ENCODE measurements around the gene PSME1. TPM values are rescaled to one million over a fixed set of nuclear protein-coding genes. Genes with fewer than 3 reads are reported as not detected.

Gene PSME1
- total RNA-seq, 4 donors from 2014 or later: 114 to 289 (median 200) TPM

DNA sequence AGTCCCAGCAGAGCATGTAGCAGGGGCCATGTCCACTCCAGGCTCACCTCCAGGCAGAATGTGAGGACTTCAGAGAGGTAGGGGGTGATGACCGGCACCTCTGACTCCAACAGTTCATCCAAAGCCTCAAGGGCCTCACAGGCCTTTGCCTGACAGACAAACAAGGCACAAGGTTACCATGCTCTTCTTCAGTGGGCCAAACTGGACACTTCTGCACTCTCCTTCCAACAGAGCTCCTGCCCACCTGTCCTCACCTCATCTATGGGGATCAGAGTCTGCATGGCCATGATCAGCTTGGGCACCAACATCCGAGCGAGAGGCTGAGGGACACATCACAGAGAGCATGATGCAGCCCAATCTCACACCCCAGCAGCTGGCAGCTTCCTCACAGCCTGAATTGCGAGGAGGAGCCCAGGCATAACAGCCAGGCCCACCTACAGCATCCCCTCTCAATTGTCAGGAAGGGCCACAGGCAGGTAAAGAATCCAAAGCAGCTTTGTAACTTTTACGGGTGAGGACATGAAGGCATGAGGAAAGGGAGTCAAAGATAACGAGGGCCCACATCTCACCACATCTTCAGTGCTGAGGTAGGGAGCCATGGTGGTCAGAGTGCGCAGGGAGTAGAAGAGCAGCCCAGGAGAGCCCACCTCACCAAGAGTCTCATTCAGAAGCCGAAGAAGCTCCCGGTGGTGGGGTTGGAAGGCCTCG, 51.0 kb downstream of the PSME1 start:
- TF ChIP-seq, protein P1, sequence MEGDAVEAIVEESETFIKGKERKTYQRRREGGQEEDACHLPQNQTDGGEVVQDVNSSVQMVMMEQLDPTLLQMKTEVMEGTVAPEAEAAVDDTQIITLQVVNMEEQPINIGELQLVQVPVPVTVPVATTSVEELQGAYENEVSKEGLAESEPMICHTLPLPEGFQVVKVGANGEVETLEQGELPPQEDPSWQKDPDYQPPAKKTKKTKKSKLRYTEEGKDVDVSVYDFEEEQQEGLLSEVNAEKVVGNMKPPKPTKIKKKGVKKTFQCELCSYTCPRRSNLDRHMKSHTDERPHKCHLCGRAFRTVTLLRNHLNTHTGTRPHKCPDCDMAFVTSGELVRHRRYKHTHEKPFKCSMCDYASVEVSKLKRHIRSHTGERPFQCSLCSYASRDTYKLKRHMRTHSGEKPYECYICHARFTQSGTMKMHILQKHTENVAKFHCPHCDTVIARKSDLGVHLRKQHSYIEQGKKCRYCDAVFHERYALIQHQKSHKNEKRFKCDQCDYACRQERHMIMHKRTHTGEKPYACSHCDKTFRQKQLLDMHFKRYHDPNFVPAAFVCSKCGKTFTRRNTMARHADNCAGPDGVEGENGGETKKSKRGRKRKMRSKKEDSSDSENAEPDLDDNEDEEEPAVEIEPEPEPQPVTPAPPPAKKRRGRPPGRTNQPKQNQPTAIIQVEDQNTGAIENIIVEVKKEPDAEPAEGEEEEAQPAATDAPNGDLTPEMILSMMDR (IDR thresholded peaks at IDR 0.05): no peak
- TF ChIP-seq POLR2A (IDR thresholded peaks at IDR 0.05): no peak
- H3K27ac ChIP-seq: no peak overlapping the region
- no peaks in the 10 kb centered on the region for H3K27me3 ChIP-seq
- H3K4me1 ChIP-seq: peaks cover 0 to 18% (median 9%) of the 10 kb centered on the region in 4 donors
- H3K36me3 ChIP-seq: peaks cover 0 to 45% (median 0%) of the 10 kb centered on the region in 3 donors
- no peak overlapping the region for H3K4me3 ChIP-seq
- no peaks in the 10 kb centered on the region for H3K9me3 ChIP-seq
- no peak for DNase-seq

DNA sequence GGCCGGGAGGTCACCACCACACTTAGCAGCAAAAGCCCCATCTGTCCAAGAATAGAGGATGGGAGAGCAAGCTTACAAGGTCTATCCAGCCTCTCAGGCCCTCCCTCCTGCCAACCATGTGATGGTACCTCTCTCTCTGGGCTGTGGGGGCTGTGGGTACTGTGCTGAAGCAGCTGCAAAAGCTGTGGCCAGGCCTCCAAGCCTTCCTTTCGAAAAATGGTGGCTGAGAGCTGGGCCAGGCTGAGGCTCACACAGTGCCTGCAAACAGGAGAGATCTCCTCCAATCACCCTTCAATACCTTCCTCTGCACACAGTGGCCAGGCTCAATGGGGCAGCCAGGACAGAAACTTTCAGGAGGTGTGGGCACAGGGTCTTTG, 51.5 kb downstream of the PSME1 start:
- H3K27me3 ChIP-seq: no peaks in the 10 kb centered on the region
- H3K4me1 ChIP-seq: peaks cover 0 to 18% (median 9%) of the 10 kb centered on the region in 4 donors
- H3K36me3 ChIP-seq: peaks cover 0 to 45% (median 0%) of the 10 kb centered on the region in 3 donors
- TF ChIP-seq, protein P1 (IDR thresholded peaks at IDR 0.05): no peak
- no peak for TF ChIP-seq POLR2A (IDR thresholded peaks at IDR 0.05)
- peak overlapping the region in 2 of 4 donors; percentile 76 to 78 for H3K4me3 ChIP-seq
- peak overlapping the region in 1 of 4 donors; percentile 80 for H3K27ac ChIP-seq
- no peak for DNase-seq
- no peaks in the 10 kb centered on the region for H3K9me3 ChIP-seq

Small RNAs within 50 kb of the gene (small RNA-seq; reads per million reads assigned to genes)
- 0 to 0.18 reads per million in 2 donors for gene IPO4
- 0 reads per million in 2 donors for gene IRF9
- 0.12 to 0.38 reads per million in 2 donors for gene RNA5SP383

Other genes starting within 250 kb of the PSME1 start
- gene DHRS4, start 182.4 kb upstream of the PSME1 start, total RNA-seq: 10 to 100 TPM; 52.8 to 77.9 (median 62.4) TPM
- 10 to 100 TPM; 23.1 to 36.1 (median 30.8) TPM for gene DHRS4L2, start 147.3 kb upstream of the PSME1 start, total RNA-seq
- 1 to 10 TPM; 1.3 to 5.8 (median 2.8) TPM for gene CARMIL3, start 84.2 kb upstream of the PSME1 start, total RNA-seq
- gene CPNE6, start 64.6 kb upstream of the PSME1 start, total RNA-seq: 1 to 10 TPM in 3 of 4 donors, not detected in 1; 1.9 to 4.6 (median 3.6) TPM
- 100 to 1,000 TPM in 3 of 4 donors, 10 to 100 TPM in 1; 53.6 to 820 (median 644) TPM for gene PCK2, start 41.9 kb upstream of the PSME1 start, total RNA-seq
- gene DCAF11, start 21.4 kb upstream of the PSME1 start, total RNA-seq: 100 to 1,000 TPM; 113 to 214 (median 176) TPM
- gene NRL, start 21.2 kb upstream of the PSME1 start, total RNA-seq: 10 to 100 TPM in 2 of 4 donors, 1 to 10 TPM in 1, not detected in 1; 4.6 to 14.2 (median 13.5) TPM
- 10 to 100 TPM in 1 of 4 donors, 1 to 10 TPM in 2, not detected in 1; 2.6 to 11.3 (median 3.9) TPM for gene FITM1, start 5.5 kb upstream of the PSME1 start, total RNA-seq
- gene EMC9, start 5.4 kb downstream of the PSME1 start, total RNA-seq: 10 to 100 TPM in 3 of 4 donors, 1 to 10 TPM in 1; 7.4 to 38.7 (median 34.0) TPM
- gene PSME2, start 10.4 kb downstream of the PSME1 start, total RNA-seq: 100 to 1,000 TPM; 119 to 258 (median 162) TPM
- gene RNF31, start 11.3 kb downstream of the PSME1 start, total RNA-seq: 10 to 100 TPM; 46.4 to 90.8 (median 71.1) TPM
- 100 to 1,000 TPM in 1 of 4 donors, 10 to 100 TPM in 3; 64.1 to 219 (median 80.8) TPM for gene IRF9, start 25.1 kb downstream of the PSME1 start, total RNA-seq
- gene REC8, start 35.9 kb downstream of the PSME1 start, total RNA-seq: 10 to 100 TPM; 18.6 to 74.3 (median 37.8) TPM
- gene IPO4, start 52.6 kb downstream of the PSME1 start, total RNA-seq: 10 to 100 TPM; 12.8 to 56.9 (median 34.2) TPM
- 10 to 100 TPM; 22.3 to 80.7 (median 49.8) TPM for gene TM9SF1, start 59.2 kb downstream of the PSME1 start, total RNA-seq
- gene TSSK4, start 69.5 kb downstream of the PSME1 start, total RNA-seq: 1 to 10 TPM in 1 of 4 donors, under 1 TPM in 1, not detected in 2; 0.70 to 1.2 TPM
- 100 to 1,000 TPM in 1 of 4 donors, 10 to 100 TPM in 3; 31.4 to 190 (median 54.3) TPM for gene CHMP4A, start 77.3 kb downstream of the PSME1 start, total RNA-seq
- 10 to 100 TPM in 2 of 4 donors, 1 to 10 TPM in 2; 7.4 to 17.5 (median 10.5) TPM for gene MDP1, start 79.9 kb downstream of the PSME1 start, total RNA-seq
- gene NEDD8, start 96.2 kb downstream of the PSME1 start, total RNA-seq: 10 to 100 TPM; 44.1 to 77.6 (median 67.9) TPM
- gene GMPR2, start 96.7 kb downstream of the PSME1 start, total RNA-seq: 10 to 100 TPM; 52.7 to 59.4 (median 55.3) TPM
- gene TINF2, start 106.4 kb downstream of the PSME1 start, total RNA-seq: 10 to 100 TPM; 26.4 to 39.6 (median 36.9) TPM
- 10 to 100 TPM in 1 of 4 donors, 1 to 10 TPM in 3; 1.2 to 11.3 (median 5.9) TPM for gene TGM1, start 127.0 kb downstream of the PSME1 start, total RNA-seq
- 10 to 100 TPM; 57.3 to 84.6 (median 77.6) TPM for gene RABGGTA, start 135.4 kb downstream of the PSME1 start, total RNA-seq
- gene DHRS1, start 163.6 kb downstream of the PSME1 start, total RNA-seq: 100 to 1,000 TPM in 1 of 4 donors, 10 to 100 TPM in 3; 51.2 to 130 (median 67.1) TPM
- 10 to 100 TPM; 14.5 to 30.0 (median 22.4) TPM for gene NOP9, start 163.7 kb downstream of the PSME1 start, total RNA-seq
- gene CIDEB, start 171.8 kb downstream of the PSME1 start, total RNA-seq: 100 to 1,000 TPM in 2 of 4 donors, 10 to 100 TPM in 2; 22.3 to 184 (median 136) TPM
- 10 to 100 TPM in 2 of 4 donors, 1 to 10 TPM in 2; 7.7 to 37.2 (median 12.2) TPM for gene LTB4R2, start 173.9 kb downstream of the PSME1 start, total RNA-seq
- gene LTB4R, start 175.3 kb downstream of the PSME1 start, total RNA-seq: 10 to 100 TPM in 2 of 4 donors, 1 to 10 TPM in 2; 5.1 to 28.5 (median 10.1) TPM
- 10 to 100 TPM; 12.1 to 53.6 (median 26.9) TPM for gene ADCY4, start 198.9 kb downstream of the PSME1 start, total RNA-seq
- gene RIPK3, start 203.8 kb downstream of the PSME1 start, total RNA-seq: 10 to 100 TPM; 45.2 to 72.0 (median 64.0) TPM
- 10 to 100 TPM in 3 of 4 donors, 1 to 10 TPM in 1; 6.5 to 52.0 (median 21.5) TPM for gene NFATC4, start 232.0 kb downstream of the PSME1 start, total RNA-seq